Measurements from ENCODE around the gene ZRSR2. TPM values are rescaled to one million over a fixed set of nuclear protein-coding genes. Genes with fewer than 3 reads are reported as not detected.

Gene ZRSR2
- total and polyA plus RNA-seq, 4 donors = 7.1 to 32.8 (median 10.0) TPM

- no peak for TF ChIP-seq CTCF (IDR thresholded peaks at IDR 0.05; ENCODE audit: control extremely low read depth, extremely low read depth)
- Histone ChIP-seq H3K4me1 (ENCODE audit: control insufficient read depth in 5 of 5, insufficient read depth in 5 of 5, low read length in 5 of 5) (peaks cover 0 to 16% (median 2%) of the 10 kb centered on the region in 5 donors), H3K4me3 (no peak overlapping the region), H3K27me3 (ENCODE audit: control insufficient read depth in 3 of 3, insufficient read depth in 3 of 3, low read length in 2 of 3) (peaks cover 0 to 56% (median 42%) of the 10 kb centered on the region in 3 donors), H3K27ac (ENCODE audit: low read depth in 1 of 2, low read length in 1 of 2) (no peak overlapping the region), H3K9ac (ENCODE audit: insufficient read depth in 1 of 2, low read length in 2 of 2) (no peak overlapping the region), H3K9me3 (ENCODE audit: control insufficient read depth in 4 of 4, insufficient read depth in 3 of 4, low read length in 3 of 4) (peaks cover 0 to 5% (median 0%) of the 10 kb centered on the region in 4 donors), H3K36me3 (ENCODE audit: control insufficient read depth in 4 of 4, insufficient read depth in 4 of 4, low read length in 4 of 4) (no peaks in the 10 kb centered on the region)
- peak in 1 of 3 donors; percentile 58 for DNase-seq
- ATAC-seq (ENCODE audit: insufficient read depth, low FRiP score) = no peak
- WGBS, 2 donors = 80 to 86% methylated on average over 1 of the region's 1 CpG
Observed at GRCh38 chrX:15858051-15858450, 67.8 kb downstream of the ZRSR2 start.

GRCh38 chrX:15860921-15861320 is 70.6 kb downstream of the ZRSR2 start:
- Histone ChIP-seq H3K9me3 (ENCODE audit: control insufficient read depth in 4 of 4, insufficient read depth in 3 of 4, low read length in 3 of 4) (peaks cover 0 to 2% (median 0%) of the 10 kb centered on the region in 4 donors), H3K27ac (ENCODE audit: low read depth in 1 of 2, low read length in 1 of 2) (no peak overlapping the region), H3K36me3 (ENCODE audit: control insufficient read depth in 4 of 4, insufficient read depth in 4 of 4, low read length in 4 of 4) (no peaks in the 10 kb centered on the region), H3K4me1 (ENCODE audit: control insufficient read depth in 5 of 5, insufficient read depth in 5 of 5, low read length in 5 of 5) (peaks cover 0 to 8% (median 2%) of the 10 kb centered on the region in 5 donors), H3K4me3 (no peak overlapping the region), H3K27me3 (ENCODE audit: control insufficient read depth in 3 of 3, insufficient read depth in 3 of 3, low read length in 2 of 3) (peaks cover 0 to 62% (median 36%) of the 10 kb centered on the region in 3 donors), H3K9ac (ENCODE audit: insufficient read depth in 1 of 2, low read length in 2 of 2) (no peak overlapping the region)
- 73 to 89% methylated on average over 3 of the region's 3 CpGs for WGBS, 2 donors
- TF ChIP-seq CTCF (IDR thresholded peaks at IDR 0.05; ENCODE audit: control extremely low read depth, extremely low read depth) = no peak
- no peak for DNase-seq
- ATAC-seq (ENCODE audit: insufficient read depth, low FRiP score) = no peak

- DNase-seq (peak in 1 of 3 donors; percentile 25), ATAC-seq (ENCODE audit: insufficient read depth, low FRiP score) (no peak)
- no peak for TF ChIP-seq CTCF (IDR thresholded peaks at IDR 0.05; ENCODE audit: control extremely low read depth, extremely low read depth)
- peaks cover 0 to 2% (median 0%) of the 10 kb centered on the region in 5 donors for H3K4me1 ChIP-seq (ENCODE audit: control insufficient read depth in 5 of 5, insufficient read depth in 5 of 5, low read length in 5 of 5)
- H3K27me3 ChIP-seq (ENCODE audit: control insufficient read depth in 3 of 3, insufficient read depth in 3 of 3, low read length in 2 of 3) = peaks cover 0 to 53% (median 52%) of the 10 kb centered on the region in 3 donors
- no peak overlapping the region for H3K27ac ChIP-seq (ENCODE audit: low read depth in 1 of 2, low read length in 1 of 2)
- H3K36me3 ChIP-seq (ENCODE audit: control insufficient read depth in 4 of 4, insufficient read depth in 4 of 4, low read length in 4 of 4) = no peaks in the 10 kb centered on the region
- WGBS, 2 donors = 65 to 73% methylated on average over 3 of the region's 3 CpGs
- peaks cover 0 to 2% (median 0%) of the 10 kb centered on the region in 4 donors for H3K9me3 ChIP-seq (ENCODE audit: control insufficient read depth in 4 of 4, insufficient read depth in 3 of 4, low read length in 3 of 4)
- H3K4me3 ChIP-seq = no peak overlapping the region
- no peak overlapping the region for H3K9ac ChIP-seq (ENCODE audit: insufficient read depth in 1 of 2, low read length in 2 of 2)
Observed at GRCh38 chrX:15864023-15864422, 73.7 kb downstream of the ZRSR2 start.

- no peaks in the 10 kb centered on the region for H3K36me3 ChIP-seq (ENCODE audit: control insufficient read depth in 4 of 4, insufficient read depth in 4 of 4, low read length in 4 of 4)
- H3K9ac ChIP-seq (ENCODE audit: insufficient read depth in 1 of 2, low read length in 2 of 2) = no peak overlapping the region
- peaks cover 0 to 52% (median 49%) of the 10 kb centered on the region in 3 donors for H3K27me3 ChIP-seq (ENCODE audit: control insufficient read depth in 3 of 3, insufficient read depth in 3 of 3, low read length in 2 of 3)
- TF ChIP-seq CTCF (IDR thresholded peaks at IDR 0.05; ENCODE audit: control extremely low read depth, extremely low read depth) = no peak
- no peak overlapping the region for H3K27ac ChIP-seq (ENCODE audit: low read depth in 1 of 2, low read length in 1 of 2)
- H3K4me1 ChIP-seq (ENCODE audit: control insufficient read depth in 5 of 5, insufficient read depth in 5 of 5, low read length in 5 of 5) = peaks cover 0 to 2% (median 0%) of the 10 kb centered on the region in 5 donors
- H3K9me3 ChIP-seq (ENCODE audit: control insufficient read depth in 4 of 4, insufficient read depth in 3 of 4, low read length in 3 of 4) = peaks cover 0 to 2% (median 0%) of the 10 kb centered on the region in 4 donors
- no peak for ATAC-seq (ENCODE audit: insufficient read depth, low FRiP score)
- H3K4me3 ChIP-seq = no peak overlapping the region
- DNase-seq = no peak
Observed at GRCh38 chrX:15864629-15865028, 74.3 kb downstream of the ZRSR2 start.

Data from lung (tissue), 12 donors.